GM18873 (cell line): ENCODE data around the gene TPGS1.

ENCODE experiments used
- ATAC-seq: cut with Tn5 transposase; IDR thresholded peaks from one replicate; pipeline ENCODE4 v1.9.1; 2021; ENCODE audit warnings: mild to moderate bottlenecking, moderate library complexity, moderate number of reproducible peaks; ENCODE audit not compliant: unreplicated experiment, low FRiP score

TPGS1 gene

DNA sequence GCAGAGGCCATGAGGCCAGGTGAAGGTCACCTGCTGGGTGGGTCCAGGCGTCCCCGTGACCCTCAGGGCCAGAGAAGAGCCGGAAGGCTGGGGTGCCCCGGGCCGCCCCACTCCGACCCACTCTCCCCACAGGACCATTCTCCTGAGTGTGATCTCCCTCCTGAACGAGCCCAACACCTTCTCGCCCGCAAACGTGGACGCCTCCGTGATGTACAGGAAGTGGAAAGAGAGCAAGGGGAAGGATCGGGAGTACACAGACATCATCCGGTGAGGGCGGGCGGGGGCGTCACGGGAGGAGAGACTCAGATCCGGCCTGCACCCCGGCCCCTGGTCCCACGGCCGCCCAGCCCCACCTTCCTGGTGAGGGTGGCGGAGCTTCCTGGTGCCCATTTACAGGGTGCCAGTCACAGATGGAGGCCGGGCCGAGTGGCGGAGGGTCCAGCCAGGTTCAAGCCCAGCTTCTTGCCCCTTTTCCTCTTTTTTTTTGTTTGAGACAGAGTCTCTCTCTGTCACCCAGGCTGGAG lies 29.6 kb downstream of the TPGS1 start:
- no peak for ATAC-seq

DNA sequence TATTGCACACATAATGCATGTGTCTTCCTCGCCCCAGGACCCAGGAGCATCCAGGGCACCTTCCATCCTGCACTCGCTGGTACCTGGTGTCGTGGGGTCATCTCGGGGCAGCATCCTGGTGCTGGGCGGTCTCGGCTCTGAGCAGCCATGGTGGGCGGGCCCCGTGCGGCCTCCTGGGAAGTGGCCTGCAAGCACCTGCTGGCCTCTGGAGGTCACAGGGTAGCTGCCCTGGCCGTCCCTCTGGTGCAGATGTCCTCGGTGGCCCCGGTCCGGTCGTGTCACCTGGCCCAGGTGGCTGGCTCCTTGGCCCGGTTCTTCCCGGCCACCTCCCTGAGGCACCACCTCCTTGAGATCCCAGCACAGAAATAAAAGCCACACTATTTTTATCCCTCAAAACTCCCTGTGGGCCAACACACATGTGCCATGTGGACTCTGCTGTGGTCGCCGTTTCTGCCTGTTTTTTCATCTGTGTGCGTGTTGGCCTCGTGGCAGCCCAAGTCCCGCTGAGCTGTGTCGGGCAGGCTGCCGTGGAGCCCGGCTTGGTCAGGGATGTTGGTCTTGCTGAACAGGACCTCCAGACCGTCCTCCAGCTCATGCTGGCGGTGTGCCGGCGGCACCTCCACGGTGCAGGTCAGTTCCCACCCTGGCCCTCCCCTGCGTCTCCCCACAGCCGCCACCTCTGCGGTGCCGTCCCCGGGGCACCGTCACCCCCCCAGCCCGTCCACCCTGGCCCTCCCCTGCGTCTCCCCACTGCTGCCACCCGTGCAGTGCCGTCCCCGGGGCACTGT lies 31.5 kb downstream of the TPGS1 start:
- no peak for ATAC-seq

DNA sequence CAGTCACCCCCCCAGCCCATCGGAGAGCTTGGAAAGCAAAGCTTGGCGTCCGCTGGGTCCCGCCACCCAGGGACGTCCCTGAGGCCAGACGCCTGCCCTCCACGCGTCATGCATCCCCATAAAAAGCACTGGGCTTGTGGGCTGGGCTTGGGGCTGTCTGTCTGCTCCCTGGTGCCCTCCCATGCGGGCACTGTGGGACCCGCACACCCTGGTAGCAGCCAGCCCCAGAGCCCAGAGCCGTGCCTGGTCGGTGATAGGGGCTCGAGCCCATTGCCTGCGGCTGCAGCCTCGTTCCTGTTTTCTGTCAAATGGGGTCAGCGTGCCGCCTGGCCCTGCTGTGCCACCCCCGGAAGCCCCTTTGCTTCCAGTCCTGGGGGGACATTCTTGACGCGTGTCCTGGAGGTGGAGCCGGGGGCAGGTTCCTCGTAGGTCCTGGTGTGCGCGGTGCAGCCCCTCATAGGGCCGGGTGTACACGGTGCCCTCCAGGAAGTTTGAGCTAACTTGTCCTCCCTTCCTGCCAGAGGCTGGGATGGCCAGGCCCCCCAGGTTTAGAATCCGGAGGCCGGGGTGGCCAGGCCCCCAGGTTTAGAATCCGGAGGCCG lies 32.2 kb downstream of the TPGS1 start:
- ATAC-seq = no peak

DNA sequence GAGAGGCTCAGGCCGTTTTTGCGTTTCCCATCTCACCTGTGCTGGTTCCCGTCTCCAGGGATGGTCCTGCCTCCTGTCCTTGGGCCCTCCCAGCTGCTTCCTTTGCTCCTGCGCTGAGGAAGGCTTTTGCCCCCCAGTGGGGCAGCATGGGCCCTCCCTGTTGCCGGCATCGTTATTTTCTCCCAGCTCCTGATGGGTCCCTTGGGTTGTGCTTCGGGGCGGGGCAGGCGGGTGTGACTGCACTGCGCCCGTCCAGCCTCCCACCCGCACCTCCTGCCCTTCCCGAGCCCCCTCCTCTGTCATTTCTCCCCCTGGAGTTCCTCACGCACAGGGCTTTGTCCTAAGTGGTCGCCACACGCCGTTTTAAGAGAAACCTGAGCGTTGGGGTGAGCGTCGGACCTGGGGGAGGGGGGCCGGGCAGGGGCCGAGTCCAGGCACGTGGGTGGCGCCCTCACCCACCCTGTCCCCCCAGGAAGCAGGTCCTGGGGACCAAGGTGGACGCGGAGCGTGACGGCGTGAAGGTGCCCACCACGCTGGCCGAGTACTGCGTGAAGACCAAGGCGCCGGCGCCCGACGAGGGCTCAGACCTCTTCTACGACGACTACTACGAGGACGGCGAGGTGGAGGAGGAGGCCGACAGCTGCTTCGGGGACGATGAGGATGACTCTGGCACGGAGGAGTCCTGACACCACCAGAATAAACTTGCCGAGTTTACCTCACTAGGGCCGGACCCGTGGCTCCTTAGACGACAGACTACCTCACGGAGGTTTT lies 33.8 kb downstream of the TPGS1 start:
- ATAC-seq = no peak

DNA sequence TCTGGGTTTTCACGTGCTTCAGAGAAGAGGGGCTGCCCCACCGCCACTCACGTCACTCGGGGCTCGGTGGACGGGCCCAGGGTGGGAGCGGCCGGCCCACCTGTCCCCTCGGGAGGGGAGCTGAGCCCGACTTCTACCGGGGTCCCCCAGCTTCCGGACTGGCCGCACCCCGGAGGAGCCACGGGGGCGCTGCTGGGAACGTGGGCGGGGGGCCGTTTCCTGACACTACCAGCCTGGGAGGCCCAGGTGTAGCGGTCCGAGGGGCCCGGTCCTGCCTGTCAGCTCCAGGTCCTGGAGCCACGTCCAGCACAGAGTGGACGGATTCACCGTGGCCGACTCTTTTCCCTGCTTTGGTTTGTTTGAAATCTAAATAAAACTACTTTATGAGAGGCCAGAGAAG lies 34.4 kb downstream of the TPGS1 start:
- no peak for ATAC-seq

DNA sequence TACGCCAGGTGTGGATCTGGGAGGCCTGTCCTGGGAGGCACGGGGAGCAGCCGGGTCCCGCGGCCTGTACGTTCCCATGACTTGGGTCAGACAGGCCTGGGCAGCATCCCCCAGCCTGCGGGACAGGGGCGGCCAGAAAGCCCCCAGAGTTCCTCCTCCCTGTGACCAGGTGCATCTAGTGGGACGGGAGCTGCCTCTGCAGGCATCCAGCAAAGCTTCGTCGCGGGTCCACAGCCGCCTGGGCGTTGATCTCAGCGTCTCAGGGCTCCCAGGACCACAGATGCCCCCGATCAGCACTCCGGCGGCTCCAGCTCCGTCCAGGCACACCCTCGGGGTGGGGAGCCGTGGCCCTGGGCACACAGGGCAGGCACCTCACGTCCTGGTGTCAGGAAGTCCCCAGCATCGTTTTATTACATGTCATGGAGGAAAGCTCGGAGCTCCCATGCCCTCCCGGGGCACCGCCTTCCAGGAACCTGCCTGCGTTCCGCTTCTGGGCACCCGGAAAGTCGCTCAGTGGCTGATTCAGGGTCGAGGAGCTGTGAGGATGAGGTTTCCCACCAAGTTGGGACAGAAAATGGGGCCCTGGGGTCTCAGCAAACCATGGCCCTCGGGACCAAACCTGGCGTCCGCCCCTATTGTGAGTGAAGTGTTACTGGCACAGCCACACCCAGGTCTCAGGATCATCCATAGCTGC lies 35.0 kb downstream of the TPGS1 start:
- ATAC-seq = no peak

DNA sequence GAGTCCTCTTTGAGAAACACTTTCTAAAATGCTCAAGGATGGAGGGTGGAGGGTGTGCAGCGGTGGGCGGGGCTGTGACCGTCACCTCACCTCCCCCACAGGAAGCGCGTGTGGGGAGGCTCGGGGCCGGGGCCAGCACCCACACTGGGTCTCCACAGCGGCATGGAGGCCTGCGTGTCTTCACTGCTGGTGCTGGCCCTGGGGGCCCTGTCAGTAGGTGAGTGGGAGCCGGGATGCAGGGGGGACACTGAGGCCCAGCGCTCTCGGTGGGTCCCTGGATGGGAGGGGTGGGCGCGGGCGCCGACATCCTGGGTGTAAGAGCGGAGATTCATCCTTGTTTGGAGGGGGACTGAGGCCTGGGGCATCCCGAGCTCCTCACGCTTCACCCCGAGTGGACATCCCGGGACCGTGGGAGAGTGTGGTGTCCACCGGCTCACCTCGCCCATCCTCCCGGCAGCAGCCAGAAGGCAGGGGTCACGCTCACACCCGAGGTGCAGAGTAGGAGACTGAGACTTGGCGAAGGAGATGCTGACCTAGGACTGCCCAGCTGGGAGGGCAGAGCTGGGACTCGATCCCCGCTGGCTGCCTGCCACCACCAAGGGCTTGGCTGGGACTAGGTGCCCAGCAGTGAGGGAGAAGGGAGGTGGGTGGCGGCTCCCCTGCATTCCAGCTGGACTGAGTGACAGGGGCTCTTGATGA lies 36.8 kb downstream of the TPGS1 start, which contains the start of gene GZMM:
GZMM (plus strand) TSS at position 144 of the 699 bp plus-strand sequence; CDS start at position 163, 19 bp downstream.
- no peak for ATAC-seq

DNA sequence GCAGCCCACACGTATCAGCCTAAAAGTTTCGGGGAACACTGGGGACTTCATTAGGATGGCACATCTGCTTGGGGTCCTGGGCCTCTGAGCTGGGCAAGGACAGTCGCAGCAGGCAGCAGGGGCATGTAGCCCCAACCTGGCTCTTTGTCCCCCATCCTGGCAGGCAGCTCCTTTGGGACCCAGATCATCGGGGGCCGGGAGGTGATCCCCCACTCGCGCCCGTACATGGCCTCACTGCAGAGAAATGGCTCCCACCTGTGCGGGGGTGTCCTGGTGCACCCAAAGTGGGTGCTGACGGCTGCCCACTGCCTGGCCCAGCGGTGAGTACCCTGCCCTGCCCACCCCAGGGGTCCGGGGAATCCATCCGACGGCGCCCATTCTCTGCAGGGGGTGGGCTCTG lies 39.8 kb downstream of the TPGS1 start:
- no peak for ATAC-seq

DNA sequence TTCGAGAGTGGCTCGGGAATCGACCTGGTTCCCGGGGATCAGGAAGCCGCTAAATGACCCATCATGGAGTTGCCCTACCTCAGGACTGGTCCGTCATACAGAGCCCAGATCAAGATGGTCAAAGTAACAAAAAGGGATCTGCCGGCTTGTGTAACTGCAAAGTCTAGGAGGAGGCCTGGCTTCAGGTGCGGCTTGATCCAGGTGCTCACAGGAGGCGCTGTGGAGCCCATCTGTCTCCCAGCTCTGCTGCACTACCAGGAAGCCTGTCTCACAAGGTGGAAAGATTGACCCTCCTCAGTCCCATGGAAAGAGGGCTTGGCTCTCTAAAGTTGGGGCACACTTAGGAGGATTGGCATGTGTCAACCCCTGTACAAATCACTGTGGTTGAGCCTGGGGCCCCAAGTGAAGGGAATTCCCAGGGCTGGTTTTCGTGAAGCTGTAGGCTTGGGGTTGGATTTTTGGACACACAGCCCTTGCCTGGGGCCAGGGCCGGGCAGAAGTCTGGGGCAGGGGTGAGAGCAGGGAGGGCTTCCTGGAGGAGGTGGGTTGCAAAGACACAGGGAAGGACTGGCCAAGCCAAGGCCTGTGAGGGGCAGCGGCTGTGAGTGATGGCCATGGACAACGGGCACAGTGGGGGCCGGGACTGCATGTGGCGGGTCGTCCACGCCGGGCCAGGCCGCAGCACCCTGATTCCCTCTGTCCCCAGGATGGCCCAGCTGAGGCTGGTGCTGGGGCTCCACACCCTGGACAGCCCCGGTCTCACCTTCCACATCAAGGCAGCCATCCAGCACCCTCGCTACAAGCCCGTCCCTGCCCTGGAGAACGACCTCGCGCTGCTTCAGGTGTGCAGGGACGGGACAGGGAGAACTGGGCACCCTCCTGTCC lies 40.8 kb downstream of the TPGS1 start:
- no peak for ATAC-seq

DNA sequence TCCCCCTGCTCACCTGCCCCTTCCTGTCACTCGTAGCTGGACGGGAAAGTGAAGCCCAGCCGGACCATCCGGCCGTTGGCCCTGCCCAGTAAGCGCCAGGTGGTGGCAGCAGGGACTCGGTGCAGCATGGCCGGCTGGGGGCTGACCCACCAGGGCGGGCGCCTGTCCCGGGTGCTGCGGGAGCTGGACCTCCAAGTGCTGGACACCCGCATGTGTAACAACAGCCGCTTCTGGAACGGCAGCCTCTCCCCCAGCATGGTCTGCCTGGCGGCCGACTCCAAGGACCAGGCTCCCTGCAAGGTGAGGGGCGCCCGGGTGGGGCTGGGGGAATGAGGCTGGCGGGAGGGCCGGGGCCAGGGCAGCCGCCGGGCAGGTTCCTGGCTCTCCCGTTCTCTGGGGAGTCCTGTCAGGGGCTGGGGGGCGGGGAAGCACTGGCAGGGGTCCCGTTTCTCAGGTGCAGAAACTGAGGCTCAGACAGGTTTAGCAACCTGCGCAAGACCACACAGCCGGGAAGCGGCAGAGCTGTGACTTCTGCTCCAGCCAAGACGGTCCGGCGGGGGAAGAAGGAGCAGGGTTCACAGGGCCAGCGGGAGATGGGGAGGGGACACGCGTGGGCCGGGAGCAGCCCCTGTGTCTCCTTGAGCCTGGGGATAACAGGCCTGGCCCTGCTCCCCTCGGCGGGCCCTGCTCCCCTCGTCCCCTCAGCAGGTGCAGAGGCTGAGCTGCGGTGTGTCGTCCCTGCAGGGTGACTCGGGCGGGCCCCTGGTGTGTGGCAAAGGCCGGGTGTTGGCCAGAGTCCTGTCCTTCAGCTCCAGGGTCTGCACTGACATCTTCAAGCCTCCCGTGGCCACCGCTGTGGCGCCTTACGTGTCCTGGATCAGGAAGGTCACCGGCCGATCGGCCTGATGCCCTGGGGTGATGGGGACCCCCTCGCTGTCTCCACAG lies 41.9 kb downstream of the TPGS1 start:
- no peak for ATAC-seq

DNA sequence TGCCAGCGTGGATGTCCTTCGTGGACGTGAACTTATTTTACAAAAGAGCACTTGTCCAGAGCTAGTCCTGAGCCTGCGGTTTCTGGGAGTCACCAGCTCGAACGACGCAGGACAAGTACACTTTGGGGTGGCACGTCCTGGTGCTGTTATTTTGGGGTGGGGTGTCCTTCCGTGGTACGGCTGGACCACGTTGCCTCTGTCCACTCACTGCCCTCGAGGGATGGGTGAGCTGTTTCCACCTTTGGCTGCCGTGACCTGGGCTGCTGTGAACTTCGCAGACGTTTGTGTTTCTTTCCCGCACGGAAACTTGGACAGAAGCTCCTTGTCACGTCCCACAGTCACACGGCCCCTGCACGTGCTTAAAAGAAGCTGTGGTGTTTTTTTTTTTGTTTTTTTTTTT lies 47.5 kb downstream of the TPGS1 start:
- ATAC-seq = no peak

DNA sequence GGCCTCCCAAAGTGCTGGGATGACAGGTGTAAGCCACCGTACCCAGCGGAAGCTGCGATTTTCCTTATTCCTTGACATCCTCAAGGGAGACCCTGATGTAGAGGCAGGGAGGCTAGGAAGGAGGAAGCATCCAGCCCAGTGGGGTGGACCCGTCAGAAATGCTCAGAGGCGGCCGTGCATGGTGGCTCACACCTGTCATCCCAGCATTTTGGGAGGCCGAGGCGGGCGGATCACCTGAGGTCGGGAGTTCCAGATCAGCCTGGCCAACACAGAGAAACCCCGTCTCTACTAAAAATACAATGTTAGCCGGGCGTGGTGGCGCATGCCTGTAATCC lies 48.1 kb downstream of the TPGS1 start:
- no peak for ATAC-seq

DNA sequence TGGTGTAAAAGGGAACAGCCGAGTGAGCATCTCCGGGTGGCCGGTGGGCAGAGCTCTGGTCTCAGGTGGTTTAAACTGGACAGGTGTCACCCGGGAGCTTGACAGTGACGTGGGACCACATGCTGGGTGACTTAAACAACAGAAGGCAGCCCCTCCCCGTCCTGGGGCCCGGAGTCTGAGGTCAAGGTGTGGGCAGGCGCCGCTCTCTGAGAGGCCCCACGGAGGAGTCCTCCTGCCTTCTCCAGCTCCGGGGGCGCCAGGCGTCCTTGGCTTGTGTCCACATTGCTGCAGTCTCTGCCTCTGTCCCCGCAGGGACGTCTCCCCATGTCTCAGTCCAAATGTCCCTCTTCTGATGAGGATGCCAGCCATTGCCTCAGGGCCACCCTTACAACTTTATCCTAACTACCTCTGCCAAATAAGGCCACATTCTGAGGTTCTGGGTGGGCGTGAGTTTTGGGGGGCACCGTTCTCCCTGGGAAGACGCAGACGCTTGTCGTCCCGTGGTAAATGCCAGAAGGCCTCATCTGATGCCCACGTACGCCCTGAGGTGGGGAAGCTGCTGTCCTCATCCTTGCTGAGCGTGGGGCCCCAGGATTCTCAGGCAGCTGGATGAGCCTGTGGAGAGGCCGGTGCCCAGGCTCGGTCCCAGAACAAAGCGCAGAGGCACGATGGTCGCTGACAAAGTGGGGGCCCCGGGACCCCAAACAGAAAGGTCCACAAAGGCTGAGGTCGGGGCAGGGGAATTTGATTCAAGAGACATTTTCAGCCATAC lies 49.5 kb downstream of the TPGS1 start:
- ATAC-seq = no peak

DNA sequence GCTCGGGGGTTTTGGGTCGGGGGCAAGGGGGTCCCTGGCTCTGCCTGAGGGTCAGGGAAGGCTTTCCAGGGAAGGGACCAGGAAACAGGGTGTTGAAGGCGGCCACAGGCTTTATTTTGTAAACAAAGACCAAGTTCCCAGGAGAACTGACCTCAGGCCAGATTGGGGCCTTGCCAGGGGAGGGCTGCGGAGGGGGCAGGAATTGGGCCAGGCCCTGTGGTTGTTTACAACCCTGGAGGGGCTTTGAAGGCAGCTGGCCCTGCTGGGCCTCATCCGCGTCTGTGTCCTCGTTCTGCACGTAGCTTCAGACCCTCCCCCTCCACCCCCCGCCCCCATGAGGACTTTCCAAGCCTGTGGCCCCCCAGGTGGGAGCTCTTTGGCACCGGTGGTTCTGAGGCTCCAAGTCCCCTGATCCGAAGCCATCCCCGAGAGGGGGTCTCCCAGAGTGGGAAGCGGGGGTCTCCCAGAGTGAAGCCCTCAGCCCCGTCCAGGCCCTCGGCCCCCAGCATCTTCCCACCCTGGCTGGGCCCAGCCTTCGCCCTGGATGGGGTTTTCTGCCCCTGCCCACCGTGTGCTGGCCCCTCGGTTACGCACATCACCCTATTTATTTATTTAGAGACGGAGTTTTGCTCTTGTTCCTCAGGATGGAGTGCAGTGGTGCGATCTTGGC lies 51.6 kb downstream of the TPGS1 start:
- ATAC-seq = no peak

DNA sequence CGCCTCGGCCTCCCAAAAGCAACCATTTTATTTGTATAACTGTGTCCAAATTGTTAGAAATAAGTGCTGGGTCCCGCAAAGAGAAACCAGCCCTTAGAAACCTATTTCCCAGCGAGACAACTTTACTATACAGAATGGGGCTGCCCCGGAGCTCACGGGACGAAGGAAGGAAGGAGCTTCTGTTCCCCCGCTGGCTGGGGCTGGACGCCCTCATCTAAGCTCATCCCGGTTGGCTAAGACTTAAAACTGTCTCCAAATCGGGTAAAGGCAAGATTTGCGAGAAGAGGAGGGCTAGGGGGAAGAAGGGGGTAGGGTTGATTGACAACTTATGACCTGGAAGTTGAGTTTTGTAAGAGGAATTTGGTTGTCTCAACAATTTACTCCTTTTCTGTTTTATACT lies 52.8 kb downstream of the TPGS1 start:
- ATAC-seq = no peak

DNA sequence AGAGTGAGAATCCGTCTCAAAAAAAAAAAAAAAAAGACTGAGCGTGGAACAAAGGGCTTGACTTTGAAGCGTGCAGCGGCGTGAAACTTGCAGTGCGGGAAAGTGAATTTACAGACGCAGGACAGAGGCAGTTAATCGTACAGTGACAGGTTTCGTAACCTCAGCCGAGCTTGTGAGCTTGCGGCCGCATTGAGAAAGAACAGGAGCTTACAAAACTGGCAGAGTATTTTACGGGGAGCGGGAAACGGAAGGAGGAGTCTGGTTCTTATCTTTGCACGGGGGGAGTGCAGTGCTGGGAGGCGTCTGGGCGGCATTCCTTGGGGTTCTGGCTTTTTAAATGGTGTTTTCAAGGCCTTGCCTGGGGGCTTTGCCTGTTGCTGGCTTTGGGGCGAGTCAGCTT lies 59.1 kb downstream of the TPGS1 start:
- no peak for ATAC-seq

DNA sequence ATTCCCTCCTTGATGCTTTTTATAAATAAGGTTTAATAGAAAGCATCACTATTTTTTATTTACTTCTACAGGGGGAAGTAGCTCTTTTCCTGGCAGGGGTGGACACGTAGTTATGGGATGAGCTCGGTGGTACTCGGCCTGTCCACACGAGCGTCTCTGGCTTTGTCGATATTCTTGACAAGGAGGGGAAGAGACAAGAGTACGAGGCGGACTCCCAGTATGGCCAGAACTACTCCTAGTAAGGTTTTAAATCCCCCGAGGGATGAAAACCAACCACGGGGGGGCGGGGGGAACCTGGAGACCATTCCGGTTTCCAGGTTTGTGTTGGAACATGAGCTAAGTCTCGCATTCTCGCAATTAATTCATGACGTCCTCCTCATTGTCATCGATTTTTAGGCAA lies 59.5 kb downstream of the TPGS1 start:
- ATAC-seq = no peak
